ENCODE data around the gene CERT1.

- no peak for TF ChIP-seq POLR2AphosphoS5 (IDR thresholded peaks at IDR 0.05)
- TF ChIP-seq CTCF (IDR thresholded peaks at IDR 0.05) = no peak
Measured at GRCh38 chr5:75384218-75384617, 127.2 kb downstream of the CERT1 start.

Data from prostate gland (tissue), 2 donors.